Stimulated activated CD4-positive, alpha-beta T cell treated with anti-CD3 and anti-CD28 coated beads, TNF-alpha, amount 100 ng/mL, for 48 hours (primary cell): ENCODE results near the gene HOXD12.

ENCODE experiments used
- DNase-seq, 3 donors: peaks; one replicate each; pipeline ENCODE4 v3.0.0-alpha.2; 2020; ENCODE audit warnings: low read depth in 3 of 3

Gene HOXD12

GRCh38 chr2:176105730-176106580 is 6.4 kb downstream of the HOXD12 start:
- no peak for DNase-seq

- DNase-seq = no peak
These were observed 7.3 kb downstream of the HOXD12 start, which contains the start of gene HOXD11 for GRCh38 chr2:176106581-176107539. Gene HOXD11 (plus strand): TSS chr2:176107280. CDS start chr2:176107356, 76 bp downstream.

- DNase-seq = no peak
These were observed 8.2 kb downstream of the HOXD12 start for GRCh38 chr2:176107731-176108181.

- DNase-seq = no peak
These were observed 9.8 kb downstream of the HOXD12 start for GRCh38 chr2:176109192-176109901.

GRCh38 chr2:176109946-176110345 is 10.4 kb downstream of the HOXD12 start:
- no peak for DNase-seq

- no peak for DNase-seq
These were observed 11.1 kb downstream of the HOXD12 start for GRCh38 chr2:176110415-176111308.

GRCh38 chr2:176111309-176111663 is 11.7 kb downstream of the HOXD12 start:
- no peak for DNase-seq

GRCh38 chr2:176111846-176112374 is 12.3 kb downstream of the HOXD12 start:
- no peak for DNase-seq

- DNase-seq = no peak
These were observed 13.0 kb downstream of the HOXD12 start for GRCh38 chr2:176112375-176113302.

- DNase-seq = no peak
These were observed 14.7 kb downstream of the HOXD12 start for GRCh38 chr2:176114120-176114929.

GRCh38 chr2:176114930-176115625 is 15.5 kb downstream of the HOXD12 start:
- DNase-seq = no peak

- DNase-seq = no peak
These were observed 16.6 kb downstream of the HOXD12 start, which contains the start of gene HOXD10 for GRCh38 chr2:176115883-176116813. Gene HOXD10 (plus strand): TSS chr2:176116778. CDS start chr2:176116834, 56 bp downstream.

- DNase-seq = no peak
These were observed 17.7 kb downstream of the HOXD12 start for GRCh38 chr2:176117162-176117822.

- no peak for DNase-seq
These were observed 18.3 kb downstream of the HOXD12 start for GRCh38 chr2:176117823-176118371.

- no peak for DNase-seq
These were observed 19.2 kb downstream of the HOXD12 start for GRCh38 chr2:176118601-176119339.
